Smooth muscle cell (in vitro differentiated cells): ENCODE results near the gene EPS8L3. TPM values are rescaled to one million over a fixed set of nuclear protein-coding genes. Genes with fewer than 3 reads are reported as not detected.

Experiments used
- DNase-seq: peaks from one replicate; lab custom pipeline; 2025; ENCODE audit not compliant: unreplicated experiment; lab: John Stamatoyannopoulos, UW
- H2AFZ ChIP-seq: fragments of 200-600 bp; sonication (generic); 2 replicates; pipeline ENCODE4 v1.6.0; 2016; ENCODE audit warnings: antibody characterized with exemption, low read depth, mild to moderate bottlenecking
- H3F3A ChIP-seq: fragments of 200-600 bp; sonication (generic); 2 replicates; pipeline ENCODE4 v1.6.0; 2017; ENCODE audit warnings: antibody characterized with exemption, low read depth
- H3K27ac ChIP-seq: fragments of 200-600 bp; sonication (generic); 2 replicates; pipeline ENCODE4 v1.5.1; 2016; ENCODE audit warnings: low read depth, mild to moderate bottlenecking
- H3K27me3 ChIP-seq: fragments of 200-600 bp; sonication (generic); 2 replicates; pipeline ENCODE4 v1.6.1; 2016; ENCODE audit warnings: low read depth, mild to moderate bottlenecking
- H3K36me3 ChIP-seq: fragments of 200-600 bp; sonication (generic); 2 replicates; pipeline ENCODE4 v1.5.1; 2016; ENCODE audit warnings: low read depth
- H3K4me1 ChIP-seq: fragments of 200-600 bp; sonication (generic); 2 replicates; pipeline ENCODE4 v1.5.1; 2016; ENCODE audit warnings: low read depth
- H3K4me2 ChIP-seq: fragments of 200-600 bp; sonication (generic); 2 replicates; pipeline ENCODE4 v1.6.0; 2016; ENCODE audit warnings: mild to moderate bottlenecking
- H3K4me3 ChIP-seq: fragments of 200-600 bp; sonication (generic); 2 replicates; pipeline ENCODE4 v1.5.1; 2016; ENCODE audit warnings: mild to moderate bottlenecking
- H3K79me2 ChIP-seq: fragments of 200-600 bp; sonication (generic); 2 replicates; pipeline ENCODE4 v1.6.0; 2016; ENCODE audit warnings: low read depth, mild to moderate bottlenecking
- H3K9ac ChIP-seq: fragments of 200-600 bp; sonication (generic); 2 replicates; pipeline ENCODE4 v1.6.0; 2016; ENCODE audit warnings: low read depth
- H3K9me3 ChIP-seq: fragments of 200-600 bp; sonication (generic); replicated peaks from 2 replicates; pipeline ENCODE4 v1.5.1; 2016; ENCODE audit warnings: low read depth
- H4K20me1 ChIP-seq: fragments of 200-600 bp; sonication (generic); 2 replicates; pipeline ENCODE4 v1.6.0; 2016; ENCODE audit warnings: low read depth
- WGBS: methylation state at CpG from one replicate; pipeline ENCODE4 v1.1.7; 2016; ENCODE audit warnings: low lambda C conversion rate; 5-methylcytosine and 5-hydroxymethylcytosine counted together
- polyA plus RNA-seq: library from polyadenylated mRNA; unstranded; fragments of >200 nt; fragmentation: Nextera tagmentation; extraction: Ambion mirVana; gene quantifications from 2 replicates; pipeline ENCODE4 v1.2.1, GENCODE V29; 2016
- total RNA-seq: library from RNA; depleted of rRNA; stranded (reverse); fragments of >200 nt; gene quantifications from 2 replicates; pipeline ENCODE4 v1.2.3, GENCODE V29; 2014
- TF ChIP-seq, protein P1 (sequence below): fragments of 200-600 bp; sonication (generic); IDR thresholded peaks from 2 replicates; pipeline ENCODE4 v1.5.1; 2017; ENCODE audit warnings: borderline replicate concordance, mild to moderate bottlenecking, antibody characterized with exemption; ENCODE audit not compliant: insufficient read depth, poor library complexity, severe bottlenecking

EPS8L3 gene
- total and polyA plus RNA-seq, 2 experiments from 2014 or later = not detected

DNA sequence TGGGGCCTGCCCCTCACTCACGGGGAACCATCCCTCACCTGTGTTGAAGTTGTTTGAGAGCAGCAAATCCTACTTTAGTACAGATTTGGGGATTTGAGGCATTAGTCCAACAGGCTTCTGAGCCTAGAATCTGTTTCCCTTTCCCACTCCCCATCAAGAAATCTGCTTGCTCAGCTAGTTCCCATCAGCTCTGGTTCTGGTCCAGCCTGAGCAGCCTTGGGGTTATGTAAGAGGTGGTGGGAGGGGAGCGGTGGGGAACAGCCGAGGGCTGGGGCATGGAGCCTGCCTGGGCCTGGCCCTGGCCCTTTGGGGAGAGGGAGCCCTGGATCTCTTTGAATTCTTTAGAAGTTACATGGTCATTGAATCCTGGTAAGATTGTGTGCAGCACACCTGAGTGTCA, 47.6 kb downstream of the EPS8L3 start:
- no peak overlapping the region for H2AFZ ChIP-seq
- WGBS = 87% methylated on average over 3 of the region's 3 CpGs

DNA sequence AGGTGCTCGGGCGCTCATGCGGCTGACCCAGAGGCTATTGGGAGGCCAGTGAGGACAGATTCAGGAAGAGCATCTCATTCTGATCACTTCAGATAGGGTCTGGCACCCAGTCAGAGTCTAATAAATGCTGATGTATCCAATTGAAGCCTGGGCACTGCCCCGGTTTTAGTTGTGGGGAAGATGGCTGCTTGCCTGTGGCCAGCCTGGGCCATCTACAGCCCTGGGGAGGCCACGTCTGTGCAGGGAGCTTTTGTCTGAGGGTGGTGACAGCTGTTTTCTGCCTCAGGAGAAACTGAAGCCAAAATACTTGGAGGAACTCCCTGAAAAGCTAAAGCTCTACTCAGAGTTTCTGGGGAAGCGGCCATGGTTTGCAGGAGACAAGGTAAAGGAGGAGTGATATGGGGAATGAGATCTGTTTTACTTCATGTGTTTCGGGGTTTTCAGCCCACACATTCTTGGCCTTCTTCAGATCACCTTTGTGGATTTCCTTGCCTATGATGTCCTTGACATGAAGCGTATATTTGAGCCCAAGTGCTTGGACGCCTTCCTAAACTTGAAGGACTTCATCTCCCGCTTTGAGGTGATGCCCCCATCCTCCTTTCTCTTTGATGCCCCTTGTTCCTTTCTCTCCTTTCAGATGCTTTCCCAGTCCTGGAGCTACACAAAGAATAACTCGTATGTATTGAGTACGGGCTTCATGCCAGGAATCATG, 48.9 kb downstream of the EPS8L3 start:
- no peaks in the 10 kb centered on the region for H4K20me1 ChIP-seq
- TF ChIP-seq, protein P1, sequence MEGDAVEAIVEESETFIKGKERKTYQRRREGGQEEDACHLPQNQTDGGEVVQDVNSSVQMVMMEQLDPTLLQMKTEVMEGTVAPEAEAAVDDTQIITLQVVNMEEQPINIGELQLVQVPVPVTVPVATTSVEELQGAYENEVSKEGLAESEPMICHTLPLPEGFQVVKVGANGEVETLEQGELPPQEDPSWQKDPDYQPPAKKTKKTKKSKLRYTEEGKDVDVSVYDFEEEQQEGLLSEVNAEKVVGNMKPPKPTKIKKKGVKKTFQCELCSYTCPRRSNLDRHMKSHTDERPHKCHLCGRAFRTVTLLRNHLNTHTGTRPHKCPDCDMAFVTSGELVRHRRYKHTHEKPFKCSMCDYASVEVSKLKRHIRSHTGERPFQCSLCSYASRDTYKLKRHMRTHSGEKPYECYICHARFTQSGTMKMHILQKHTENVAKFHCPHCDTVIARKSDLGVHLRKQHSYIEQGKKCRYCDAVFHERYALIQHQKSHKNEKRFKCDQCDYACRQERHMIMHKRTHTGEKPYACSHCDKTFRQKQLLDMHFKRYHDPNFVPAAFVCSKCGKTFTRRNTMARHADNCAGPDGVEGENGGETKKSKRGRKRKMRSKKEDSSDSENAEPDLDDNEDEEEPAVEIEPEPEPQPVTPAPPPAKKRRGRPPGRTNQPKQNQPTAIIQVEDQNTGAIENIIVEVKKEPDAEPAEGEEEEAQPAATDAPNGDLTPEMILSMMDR = no peak
- H3F3A ChIP-seq = no peaks in the 10 kb centered on the region
- WGBS = 92% methylated on average over 12 of the region's 12 CpGs
- no peaks in the 10 kb centered on the region for H3K4me1 ChIP-seq
- no peak overlapping the region for H3K27ac ChIP-seq
- no peaks in the 10 kb centered on the region for H3K79me2 ChIP-seq
- H3K9ac ChIP-seq = no peak overlapping the region
- no peaks in the 10 kb centered on the region for H3K27me3 ChIP-seq
- H3K4me3 ChIP-seq = no peak overlapping the region
- H3K4me2 ChIP-seq = no peak overlapping the region
- no peak overlapping the region for H2AFZ ChIP-seq
- H3K9me3 ChIP-seq = no peaks in the 10 kb centered on the region
- no peak for DNase-seq
- no peaks in the 10 kb centered on the region for H3K36me3 ChIP-seq

More for the DNA sequence above, 47.6 kb downstream of the EPS8L3 start:
- H3K27me3 ChIP-seq = no peaks in the 10 kb centered on the region
- no peak overlapping the region for H3K4me3 ChIP-seq
- H3F3A ChIP-seq = no peaks in the 10 kb centered on the region
- H3K9me3 ChIP-seq = no peaks in the 10 kb centered on the region
- H3K27ac ChIP-seq = no peak overlapping the region
- no peak for DNase-seq
- H3K4me2 ChIP-seq = no peak overlapping the region
- no peaks in the 10 kb centered on the region for H3K79me2 ChIP-seq
- H4K20me1 ChIP-seq = no peaks in the 10 kb centered on the region
- no peaks in the 10 kb centered on the region for H3K36me3 ChIP-seq
- H3K9ac ChIP-seq = no peak overlapping the region
- no peaks in the 10 kb centered on the region for H3K4me1 ChIP-seq
- TF ChIP-seq, protein P1 = no peak

GRCh38 chr1:109713636-109714035, 50.1 kb downstream of the EPS8L3 start:
- Histone ChIP-seq H3F3A (no peaks in the 10 kb centered on the region), H3K9me3 (peaks cover 4% of the 10 kb centered on the region), H2AFZ (no peak overlapping the region), H3K9ac (no peak overlapping the region), H3K27me3 (no peaks in the 10 kb centered on the region), H4K20me1 (no peaks in the 10 kb centered on the region), H3K4me1 (no peaks in the 10 kb centered on the region), H3K4me3 (no peak overlapping the region), H3K79me2 (no peaks in the 10 kb centered on the region), H3K27ac (no peak overlapping the region), H3K4me2 (no peak overlapping the region), H3K36me3 (no peaks in the 10 kb centered on the region)
- WGBS = 92% methylated on average over 5 of the region's 5 CpGs
- TF ChIP-seq, protein P1 = no peak
- DNase-seq = no peak
